HL-60 (cell line): Measurements from ENCODE around the gene ARMH3.

Experiments
- DNase-seq, 2 experiments: peaks; one replicate each; pipeline ENCODE4 v3.0.0-alpha.2; 2010 to 2020; ENCODE audit warnings: low read depth in 1 of 2, low spot score in 1 of 2
- H3K27ac ChIP-seq: fragments of 250-450 bp; sonication (Bioruptor Pico); replicated peaks from 2 replicates; pipeline ENCODE4 v1.5.1; 2020; ENCODE audit warnings: mild to moderate bottlenecking, moderate library complexity
- H3K27me3 ChIP-seq: fragments of 250-450 bp; sonication (Bioruptor Pico); 2 replicates; pipeline ENCODE4 v1.5.1; 2021; ENCODE audit warnings: mild to moderate bottlenecking, moderate library complexity; ENCODE audit not compliant: insufficient read depth, poor library complexity, severe bottlenecking
- H3K4me3 ChIP-seq: replicated peaks from 2 replicates; pipeline ENCODE4 v1.5.1; 2011; ENCODE audit warnings: mild to moderate bottlenecking, control low read depth, low read length; ENCODE audit not compliant: insufficient read depth
- CTCF ChIP-seq: IDR thresholded peaks from one replicate; pipeline ENCODE4 v1.5.1; 2011; ENCODE audit warnings: low read length, control low read depth, inconsistent platforms; ENCODE audit not compliant: insufficient read depth
- GABPA ChIP-seq: IDR thresholded peaks from 2 replicates; pipeline ENCODE4 v1.6.1; 2012; ENCODE audit warnings: low read depth
- POLR2AphosphoS5 ChIP-seq: IDR thresholded peaks from 2 replicates; pipeline ENCODE4 v1.6.1; 2012; ENCODE audit warnings: low read depth
- SPI1 ChIP-seq: IDR thresholded peaks from 2 replicates; pipeline ENCODE4 v1.6.1; 2012; ENCODE audit warnings: low read depth, mild to moderate bottlenecking, borderline replicate concordance
- TF ChIP-seq, protein P1 (sequence below): IDR thresholded peaks from 2 replicates; pipeline ENCODE4 v1.6.1; 2012; ENCODE audit warnings: low read depth; ENCODE audit not compliant: insufficient replicate concordance

The ARMH3 gene

DNA sequence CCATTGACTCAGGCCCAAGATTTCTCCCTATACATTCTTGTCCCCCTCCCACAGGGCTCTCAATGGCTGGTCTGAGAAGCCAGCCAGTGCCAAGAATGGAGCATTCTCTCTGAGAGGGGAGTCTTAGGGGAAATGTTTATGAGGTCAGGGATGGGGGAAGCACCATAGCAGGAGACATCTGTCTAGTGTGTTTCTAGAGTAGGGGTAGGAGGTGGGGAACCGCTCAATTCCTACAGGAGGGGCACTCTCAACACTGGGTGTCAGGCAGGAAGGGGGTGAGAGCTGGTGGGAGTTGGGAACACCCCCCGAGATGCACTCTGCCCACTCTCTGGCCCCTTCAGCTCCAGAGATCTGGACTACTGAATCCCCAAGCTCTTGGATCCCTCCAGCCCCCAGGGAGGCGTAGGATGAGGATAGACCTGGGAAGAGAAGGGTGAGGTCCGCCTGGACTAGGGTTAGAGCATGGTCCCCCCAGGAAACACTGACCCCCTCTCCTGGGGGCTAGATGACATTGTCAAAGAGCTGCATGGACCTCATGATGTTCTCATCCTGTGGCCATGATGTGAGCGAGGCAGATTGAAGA, 229.0 kb downstream of the ARMH3 start:
- Histone ChIP-seq H3K27me3 (no peaks in the 10 kb centered on the region), H3K27ac (no peak overlapping the region), H3K4me3 (no peak overlapping the region)
- no peak for DNase-seq
- no peak for TF ChIP-seq POLR2AphosphoS5

- H3K27ac ChIP-seq = no peak overlapping the region
- DNase-seq = no peak
- no peak overlapping the region for H3K4me3 ChIP-seq
- no peaks in the 10 kb centered on the region for H3K27me3 ChIP-seq
- TF ChIP-seq GABPA = no peak
- TF ChIP-seq, protein P1, sequence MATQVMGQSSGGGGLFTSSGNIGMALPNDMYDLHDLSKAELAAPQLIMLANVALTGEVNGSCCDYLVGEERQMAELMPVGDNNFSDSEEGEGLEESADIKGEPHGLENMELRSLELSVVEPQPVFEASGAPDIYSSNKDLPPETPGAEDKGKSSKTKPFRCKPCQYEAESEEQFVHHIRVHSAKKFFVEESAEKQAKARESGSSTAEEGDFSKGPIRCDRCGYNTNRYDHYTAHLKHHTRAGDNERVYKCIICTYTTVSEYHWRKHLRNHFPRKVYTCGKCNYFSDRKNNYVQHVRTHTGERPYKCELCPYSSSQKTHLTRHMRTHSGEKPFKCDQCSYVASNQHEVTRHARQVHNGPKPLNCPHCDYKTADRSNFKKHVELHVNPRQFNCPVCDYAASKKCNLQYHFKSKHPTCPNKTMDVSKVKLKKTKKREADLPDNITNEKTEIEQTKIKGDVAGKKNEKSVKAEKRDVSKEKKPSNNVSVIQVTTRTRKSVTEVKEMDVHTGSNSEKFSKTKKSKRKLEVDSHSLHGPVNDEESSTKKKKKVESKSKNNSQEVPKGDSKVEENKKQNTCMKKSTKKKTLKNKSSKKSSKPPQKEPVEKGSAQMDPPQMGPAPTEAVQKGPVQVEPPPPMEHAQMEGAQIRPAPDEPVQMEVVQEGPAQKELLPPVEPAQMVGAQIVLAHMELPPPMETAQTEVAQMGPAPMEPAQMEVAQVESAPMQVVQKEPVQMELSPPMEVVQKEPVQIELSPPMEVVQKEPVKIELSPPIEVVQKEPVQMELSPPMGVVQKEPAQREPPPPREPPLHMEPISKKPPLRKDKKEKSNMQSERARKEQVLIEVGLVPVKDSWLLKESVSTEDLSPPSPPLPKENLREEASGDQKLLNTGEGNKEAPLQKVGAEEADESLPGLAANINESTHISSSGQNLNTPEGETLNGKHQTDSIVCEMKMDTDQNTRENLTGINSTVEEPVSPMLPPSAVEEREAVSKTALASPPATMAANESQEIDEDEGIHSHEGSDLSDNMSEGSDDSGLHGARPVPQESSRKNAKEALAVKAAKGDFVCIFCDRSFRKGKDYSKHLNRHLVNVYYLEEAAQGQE = no peak
- no peak for TF ChIP-seq CTCF
- no peak for TF ChIP-seq SPI1
- no peak for TF ChIP-seq POLR2AphosphoS5
These were observed 231.2 kb downstream of the ARMH3 start for GRCh38 chr10:101824736-101825135.

DNA sequence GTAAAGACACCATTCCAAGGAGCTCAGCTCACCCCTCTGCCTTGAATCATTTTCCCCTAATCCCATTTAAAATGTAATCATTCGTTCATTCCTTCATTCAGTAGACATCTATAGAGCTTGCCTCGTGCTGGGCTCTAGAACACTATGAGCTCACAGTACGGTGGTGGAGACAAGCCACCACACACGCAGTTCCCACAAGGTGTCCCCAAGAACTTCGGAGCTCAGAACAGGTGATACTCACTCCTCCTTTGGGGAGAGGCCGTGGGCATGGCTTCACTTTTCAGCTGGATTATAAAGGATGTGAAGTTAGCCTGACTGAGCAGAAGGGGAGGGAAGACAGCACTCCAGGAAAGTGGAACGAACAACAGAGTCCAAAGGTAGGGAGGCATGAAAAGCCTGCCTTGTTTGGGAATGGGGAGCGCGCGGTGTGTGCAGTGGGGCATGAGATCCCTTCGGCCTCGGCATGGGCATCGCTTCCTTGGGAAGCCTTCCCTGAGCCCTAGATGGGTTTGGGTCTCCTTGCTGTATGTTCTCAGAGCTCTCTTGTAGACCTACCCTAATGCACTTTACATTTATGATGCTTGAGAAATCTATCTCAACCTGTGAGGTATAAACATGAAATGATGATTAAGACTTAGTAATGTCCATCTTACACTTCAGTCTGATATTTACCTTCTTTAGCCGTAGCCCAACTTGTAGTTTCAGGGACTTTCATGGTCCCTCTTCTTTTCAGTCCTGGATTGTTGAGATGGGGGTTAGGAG, 236.9 kb downstream of the ARMH3 start:
- TF ChIP-seq POLR2AphosphoS5 = peak; percentile 18; the same call in 1 of the 2 replicates
- TF ChIP-seq CTCF = no peak
- TF ChIP-seq, protein P1 = peak; percentile 35
- no peak for TF ChIP-seq SPI1
- TF ChIP-seq GABPA = no peak
- DNase-seq = no peak
- H3K27ac ChIP-seq = peak overlapping the region; percentile 89
- H3K4me3 ChIP-seq = peak overlapping the region; percentile 51
- H3K27me3 ChIP-seq = no peaks in the 10 kb centered on the region

- H3K27ac ChIP-seq = peak within 1 kb of the TSS; percentile 89
- TF ChIP-seq POLR2AphosphoS5 (peak; percentile 91), SPI1 (no peak; the same call in 1 of the 2 replicates), CTCF (no peak)
- TF ChIP-seq, protein P1 = peak; percentile 75
- peak within 1 kb of the TSS; percentile 88 for H3K4me3 ChIP-seq
- no peaks in the 10 kb centered on the region for H3K27me3 ChIP-seq
- DNase-seq = peak; percentile 100
These were observed 237.7 kb downstream of the ARMH3 start, which contains the start of gene OGA for GRCh38 chr10:101818119-101818871. Gene OGA (minus strand): TSS chr10:101818444. CDS start chr10:101818022, 422 bp downstream.
